ENCODE measurements around the gene DDR2. TPM values are rescaled to one million over a fixed set of nuclear protein-coding genes. Genes with fewer than 3 reads are reported as not detected.

DDR2 gene
- polyA plus RNA-seq, 3 donors, result 0.07 TPM; not detected in 2

DNA sequence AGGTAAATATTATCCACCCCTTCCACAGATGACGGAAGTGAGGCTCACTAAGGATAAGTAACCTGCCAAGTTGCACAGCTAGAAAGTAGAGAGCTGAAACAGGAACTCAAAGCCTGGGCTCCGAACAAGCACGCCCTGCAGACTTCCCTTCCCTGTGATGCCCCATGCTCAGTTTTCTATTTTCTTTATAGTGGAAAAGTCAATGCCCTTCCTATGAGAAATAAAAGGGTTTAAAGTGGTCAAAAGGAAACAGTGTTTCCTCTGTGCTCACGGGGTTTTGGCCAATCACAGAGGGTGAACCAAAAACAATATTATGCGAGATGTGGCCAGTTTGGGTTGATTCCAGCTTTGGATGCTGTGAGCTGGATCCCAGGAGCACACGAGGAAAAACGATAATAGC, 44.5 kb downstream of the DDR2 start:
- Histone ChIP-seq H3K9ac (ENCODE audit: insufficient read depth, low read length, poor library complexity, severe bottlenecking) (no peak overlapping the region), H3K4me2 (replicated peaks; ENCODE audit: extremely low read depth, low read length, poor library complexity, severe bottlenecking) (no peak overlapping the region), H4K20me1 (ENCODE audit: insufficient read depth, low read length) (no peaks in the 10 kb centered on the region), H3K27me3 (ENCODE audit: control insufficient read depth in 2 of 2, insufficient read depth in 2 of 2, low read length in 2 of 2) (no peaks in the 10 kb centered on the region), H3K4me1 (ENCODE audit: control insufficient read depth in 1 of 2, insufficient read depth in 2 of 2, low read length in 2 of 2) (no peaks in the 10 kb centered on the region), H2AFZ (ENCODE audit: insufficient read depth, low read depth, low read length, poor library complexity, severe bottlenecking) (no peak overlapping the region), H3K36me3 (replicated peaks in 1 of 2; ENCODE audit: control insufficient read depth in 1 of 2, insufficient read depth in 2 of 2, low read length in 2 of 2) (no peaks in the 10 kb centered on the region), H3K27ac (ENCODE audit: low read depth in 1 of 2, low read length in 2 of 2) (no peak overlapping the region), H3K79me2 (ENCODE audit: insufficient read depth, low read length) (no peaks in the 10 kb centered on the region), H3K9me3 (replicated peaks in 1 of 2; ENCODE audit: control insufficient read depth in 1 of 2, insufficient read depth in 1 of 2, low read length in 2 of 2) (no peaks in the 10 kb centered on the region), H3K4me3 (replicated peaks in 1 of 3; ENCODE audit: low read depth in 2 of 3, low read length in 3 of 3) (no peak overlapping the region)
- TF ChIP-seq, protein P1, sequence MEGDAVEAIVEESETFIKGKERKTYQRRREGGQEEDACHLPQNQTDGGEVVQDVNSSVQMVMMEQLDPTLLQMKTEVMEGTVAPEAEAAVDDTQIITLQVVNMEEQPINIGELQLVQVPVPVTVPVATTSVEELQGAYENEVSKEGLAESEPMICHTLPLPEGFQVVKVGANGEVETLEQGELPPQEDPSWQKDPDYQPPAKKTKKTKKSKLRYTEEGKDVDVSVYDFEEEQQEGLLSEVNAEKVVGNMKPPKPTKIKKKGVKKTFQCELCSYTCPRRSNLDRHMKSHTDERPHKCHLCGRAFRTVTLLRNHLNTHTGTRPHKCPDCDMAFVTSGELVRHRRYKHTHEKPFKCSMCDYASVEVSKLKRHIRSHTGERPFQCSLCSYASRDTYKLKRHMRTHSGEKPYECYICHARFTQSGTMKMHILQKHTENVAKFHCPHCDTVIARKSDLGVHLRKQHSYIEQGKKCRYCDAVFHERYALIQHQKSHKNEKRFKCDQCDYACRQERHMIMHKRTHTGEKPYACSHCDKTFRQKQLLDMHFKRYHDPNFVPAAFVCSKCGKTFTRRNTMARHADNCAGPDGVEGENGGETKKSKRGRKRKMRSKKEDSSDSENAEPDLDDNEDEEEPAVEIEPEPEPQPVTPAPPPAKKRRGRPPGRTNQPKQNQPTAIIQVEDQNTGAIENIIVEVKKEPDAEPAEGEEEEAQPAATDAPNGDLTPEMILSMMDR (IDR thresholded peaks at IDR 0.05), result no peak
- Mint-ChIP-seq H3K4me1 (no peaks in the 10 kb centered on the region), H3K27ac (no peak overlapping the region), H3K4me3 (no peak overlapping the region), H3K9me3 (peaks cover 0 to 11% (median 0%) of the 10 kb centered on the region in 7 donors), H3K27me3 (ENCODE audit: low read depth in 3 of 3) (peaks cover 0 to 2% (median 0%) of the 10 kb centered on the region in 3 donors), H3K36me3 (no peaks in the 10 kb centered on the region)
- DNase-seq, result no peak
- 66% methylated on average over 2 of the region's 7 CpGs for WGBS (ENCODE audit: insufficient coverage)
- intact Hi-C loops (cut with micrococcal nuclease), result no loop called here

DNA sequence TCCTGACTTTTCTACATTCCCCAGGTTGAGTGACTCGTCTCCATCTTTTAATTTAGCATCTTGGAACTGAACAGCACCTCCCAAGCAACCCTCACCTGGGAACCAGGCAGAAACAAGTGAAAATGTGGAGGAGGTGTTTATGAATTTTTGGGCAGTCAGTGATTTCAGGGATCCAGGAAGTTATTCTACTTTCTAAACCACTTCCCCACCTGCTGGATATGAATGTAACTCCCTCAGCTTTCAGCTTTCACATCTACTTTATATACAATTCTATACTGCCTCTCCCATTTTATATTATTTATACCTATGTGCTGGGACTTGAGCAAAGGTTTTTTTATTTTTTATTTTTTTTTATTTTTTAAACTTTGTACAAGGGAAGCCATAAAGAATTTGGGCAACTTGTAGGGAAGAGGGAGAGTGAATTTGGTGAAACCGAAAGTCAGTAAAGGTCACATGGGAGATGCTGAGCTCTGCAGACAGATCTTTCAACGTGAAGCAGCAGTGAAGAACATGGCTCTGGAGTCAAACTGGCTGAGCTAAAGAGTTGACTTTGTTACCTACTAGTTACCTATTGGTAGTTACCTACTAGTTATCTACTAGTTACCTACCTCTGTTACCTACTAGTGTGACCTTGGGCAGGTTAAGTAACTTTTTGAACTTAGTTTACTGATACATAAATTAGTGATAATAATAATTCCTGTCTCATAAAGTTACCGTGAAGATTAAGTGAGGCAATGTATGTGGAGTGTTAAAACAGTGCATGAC, 45.5 kb downstream of the DDR2 start:
- H3K36me3 Mint-ChIP-seq, result no peaks in the 10 kb centered on the region
- H3K4me3 ChIP-seq (replicated peaks in 1 of 3; ENCODE audit: low read depth in 2 of 3, low read length in 3 of 3), result no peak overlapping the region
- H2AFZ ChIP-seq (ENCODE audit: insufficient read depth, low read depth, low read length, poor library complexity, severe bottlenecking), result no peak overlapping the region
- TF ChIP-seq, protein P1 (IDR thresholded peaks at IDR 0.05), result no peak
- intact Hi-C loops (cut with micrococcal nuclease), result no loop called here
- peaks cover 0 to 2% (median 2%) of the 10 kb centered on the region in 3 donors for H3K27me3 Mint-ChIP-seq (ENCODE audit: low read depth in 3 of 3)
- no peak for DNase-seq
- no peak overlapping the region for H3K9ac ChIP-seq (ENCODE audit: insufficient read depth, low read length, poor library complexity, severe bottlenecking)
- peaks cover 0 to 11% (median 0%) of the 10 kb centered on the region in 7 donors for H3K9me3 Mint-ChIP-seq
- no peaks in the 10 kb centered on the region for H3K36me3 ChIP-seq (replicated peaks in 1 of 2; ENCODE audit: control insufficient read depth in 1 of 2, insufficient read depth in 2 of 2, low read length in 2 of 2)
- no peak overlapping the region for H3K27ac ChIP-seq (ENCODE audit: low read depth in 1 of 2, low read length in 2 of 2)
- no peak overlapping the region for H3K4me3 Mint-ChIP-seq
- no peaks in the 10 kb centered on the region for H4K20me1 ChIP-seq (ENCODE audit: insufficient read depth, low read length)
- no peaks in the 10 kb centered on the region for H3K79me2 ChIP-seq (ENCODE audit: insufficient read depth, low read length)
- no peak overlapping the region for H3K27ac Mint-ChIP-seq
- 86% methylated on average over 1 of the region's 4 CpGs for WGBS (ENCODE audit: insufficient coverage)
- H3K4me1 ChIP-seq (ENCODE audit: control insufficient read depth in 1 of 2, insufficient read depth in 2 of 2, low read length in 2 of 2), result no peaks in the 10 kb centered on the region
- H3K9me3 ChIP-seq (replicated peaks in 1 of 2; ENCODE audit: control insufficient read depth in 1 of 2, insufficient read depth in 1 of 2, low read length in 2 of 2), result no peaks in the 10 kb centered on the region
- H3K4me2 ChIP-seq (replicated peaks; ENCODE audit: extremely low read depth, low read length, poor library complexity, severe bottlenecking), result no peak overlapping the region
- H3K4me1 Mint-ChIP-seq, result no peaks in the 10 kb centered on the region
- H3K27me3 ChIP-seq (ENCODE audit: control insufficient read depth in 2 of 2, insufficient read depth in 2 of 2, low read length in 2 of 2), result no peaks in the 10 kb centered on the region

All from CD14-positive monocyte (primary cell).